ENCODE results near the gene EXOC6B. TPM values are rescaled to one million over a fixed set of nuclear protein-coding genes. Genes with fewer than 3 reads are reported as not detected.

EXOC6B gene
- total RNA-seq, 2 experiments from 2014 or later = 16.9 to 17.5 TPM

DNA sequence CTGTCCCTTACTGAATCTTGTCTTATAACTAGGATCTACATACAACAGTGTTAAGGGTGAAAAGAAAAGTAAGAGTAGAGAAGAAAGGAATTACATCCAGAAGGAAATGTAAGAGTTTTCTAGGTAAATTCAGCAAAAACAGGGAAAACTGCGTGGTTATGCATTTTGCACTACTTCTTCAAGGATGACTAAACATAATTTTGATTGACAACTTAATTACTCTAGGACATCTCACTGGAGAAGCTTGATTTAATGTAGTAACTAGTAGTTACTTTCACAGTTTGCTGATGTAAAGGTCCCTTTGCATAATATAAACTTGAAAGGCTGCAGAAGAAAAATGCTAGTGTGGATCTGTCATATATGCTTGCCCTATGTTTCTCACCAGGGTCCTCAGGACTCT, 464.8 kb downstream of the EXOC6B start:
- TF ChIP-seq, protein P1, sequence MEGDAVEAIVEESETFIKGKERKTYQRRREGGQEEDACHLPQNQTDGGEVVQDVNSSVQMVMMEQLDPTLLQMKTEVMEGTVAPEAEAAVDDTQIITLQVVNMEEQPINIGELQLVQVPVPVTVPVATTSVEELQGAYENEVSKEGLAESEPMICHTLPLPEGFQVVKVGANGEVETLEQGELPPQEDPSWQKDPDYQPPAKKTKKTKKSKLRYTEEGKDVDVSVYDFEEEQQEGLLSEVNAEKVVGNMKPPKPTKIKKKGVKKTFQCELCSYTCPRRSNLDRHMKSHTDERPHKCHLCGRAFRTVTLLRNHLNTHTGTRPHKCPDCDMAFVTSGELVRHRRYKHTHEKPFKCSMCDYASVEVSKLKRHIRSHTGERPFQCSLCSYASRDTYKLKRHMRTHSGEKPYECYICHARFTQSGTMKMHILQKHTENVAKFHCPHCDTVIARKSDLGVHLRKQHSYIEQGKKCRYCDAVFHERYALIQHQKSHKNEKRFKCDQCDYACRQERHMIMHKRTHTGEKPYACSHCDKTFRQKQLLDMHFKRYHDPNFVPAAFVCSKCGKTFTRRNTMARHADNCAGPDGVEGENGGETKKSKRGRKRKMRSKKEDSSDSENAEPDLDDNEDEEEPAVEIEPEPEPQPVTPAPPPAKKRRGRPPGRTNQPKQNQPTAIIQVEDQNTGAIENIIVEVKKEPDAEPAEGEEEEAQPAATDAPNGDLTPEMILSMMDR (IDR thresholded peaks at IDR 0.05) = no peak
- Histone ChIP-seq H3K9me3 (ENCODE audit: control insufficient read depth in 1 of 2, insufficient read depth in 1 of 2, low read length in 2 of 2) (no peaks in the 10 kb centered on the region), H3K27me3 (ENCODE audit: control insufficient read depth in 1 of 2, insufficient read depth in 2 of 2, low read length in 2 of 2) (no peaks in the 10 kb centered on the region), H3K4me1 (ENCODE audit: insufficient read depth, low read length) (no peaks in the 10 kb centered on the region), H3K36me3 (ENCODE audit: insufficient read depth, low read length) (no peaks in the 10 kb centered on the region), H3K4me3 (ENCODE audit: low read length) (no peak overlapping the region), H3K27ac (ENCODE audit: low read depth in 1 of 2, low read length in 2 of 2) (no peak overlapping the region)
- peaks cover 46% of the 10 kb centered on the region for H3K36me3 Mint-ChIP-seq (ENCODE audit: low read depth)
- ChIA-PET CTCF (no interaction called here), POLR2A (no interaction called here)
- no peaks in the 10 kb centered on the region for H3K4me1 Mint-ChIP-seq (ENCODE audit: low read depth)
- ATAC-seq (ENCODE audit: poor library complexity) (no peak), DNase-seq (no peak)
- H3K4me3 Mint-ChIP-seq = no peak overlapping the region
- H3K9me3 Mint-ChIP-seq = peaks cover 3% of the 10 kb centered on the region
- H3K27ac Mint-ChIP-seq = no peak overlapping the region
- H3K27me3 Mint-ChIP-seq = no peaks in the 10 kb centered on the region
- intact Hi-C loops (cut with DNase I, micrococcal nuclease) = no loop called here

DNA sequence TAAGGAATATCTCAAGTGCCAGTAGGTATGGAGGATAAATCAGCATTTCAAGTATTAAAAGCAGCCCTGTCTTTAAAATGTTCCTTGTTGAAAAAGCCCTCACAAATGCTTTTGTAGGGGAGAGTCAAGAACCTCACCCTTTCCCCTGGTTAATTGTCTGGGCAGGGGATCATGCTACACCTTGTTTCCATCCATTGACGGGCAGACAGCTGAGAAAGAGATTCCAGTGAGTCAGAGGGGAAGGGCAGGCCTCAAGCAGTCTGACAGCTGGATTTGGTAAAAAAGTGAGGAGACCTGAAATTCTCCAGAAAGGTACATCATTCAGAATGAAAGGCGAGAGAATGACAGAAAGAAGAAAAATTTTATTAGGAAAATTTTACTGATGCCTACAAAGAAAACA, 475.0 kb downstream of the EXOC6B start:
- Histone ChIP-seq H3K9me3 (ENCODE audit: control insufficient read depth in 1 of 2, insufficient read depth in 1 of 2, low read length in 2 of 2) (no peaks in the 10 kb centered on the region), H3K36me3 (ENCODE audit: insufficient read depth, low read length) (no peaks in the 10 kb centered on the region), H3K27me3 (ENCODE audit: control insufficient read depth in 1 of 2, insufficient read depth in 2 of 2, low read length in 2 of 2) (no peaks in the 10 kb centered on the region), H3K27ac (ENCODE audit: low read depth in 1 of 2, low read length in 2 of 2) (no peak overlapping the region), H3K4me1 (ENCODE audit: insufficient read depth, low read length) (no peaks in the 10 kb centered on the region), H3K4me3 (ENCODE audit: low read length) (no peak overlapping the region)
- no peak for ATAC-seq (ENCODE audit: poor library complexity)
- H3K27me3 Mint-ChIP-seq = no peaks in the 10 kb centered on the region
- peaks cover 4% of the 10 kb centered on the region for H3K9me3 Mint-ChIP-seq
- TF ChIP-seq, protein P1 (IDR thresholded peaks at IDR 0.05) = no peak
- CTCF ChIA-PET = no interaction called here
- intact Hi-C loops (cut with DNase I, micrococcal nuclease) = no loop called here
- H3K4me1 Mint-ChIP-seq (ENCODE audit: low read depth) = no peaks in the 10 kb centered on the region
- H3K27ac Mint-ChIP-seq = no peak overlapping the region
- DNase-seq = no peak
- H3K36me3 Mint-ChIP-seq (ENCODE audit: low read depth) = peaks cover 26% of the 10 kb centered on the region
- POLR2A ChIA-PET = no interaction called here
- H3K4me3 Mint-ChIP-seq = no peak overlapping the region

DNA sequence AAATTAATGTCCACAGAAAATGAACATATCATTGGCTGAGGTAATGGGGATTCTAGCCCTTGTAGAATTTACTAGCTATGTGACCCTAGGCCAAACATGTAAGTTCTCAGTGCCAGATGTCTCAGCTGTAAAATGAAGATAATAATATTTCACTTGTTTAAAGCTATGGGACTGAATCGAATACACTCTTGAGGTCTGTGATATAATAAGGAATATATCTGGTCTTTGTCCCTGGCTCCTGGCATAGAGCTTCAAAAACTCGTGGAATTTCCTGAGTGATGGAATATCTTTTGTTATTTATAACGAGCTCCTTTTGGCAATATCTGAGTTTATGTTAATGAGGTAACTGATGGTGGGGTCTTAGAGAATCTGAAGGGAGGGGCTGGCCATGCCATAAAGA, 476.8 kb downstream of the EXOC6B start:
- Mint-ChIP-seq H3K4me3 (no peak overlapping the region), H3K36me3 (ENCODE audit: low read depth) (peaks cover 22% of the 10 kb centered on the region), H3K27ac (no peak overlapping the region), H3K9me3 (peaks cover 10% of the 10 kb centered on the region), H3K27me3 (no peaks in the 10 kb centered on the region), H3K4me1 (ENCODE audit: low read depth) (no peaks in the 10 kb centered on the region)
- intact Hi-C loops (cut with DNase I, micrococcal nuclease) = no loop called here
- Histone ChIP-seq H3K27me3 (ENCODE audit: control insufficient read depth in 1 of 2, insufficient read depth in 2 of 2, low read length in 2 of 2) (no peaks in the 10 kb centered on the region), H3K4me1 (ENCODE audit: insufficient read depth, low read length) (no peaks in the 10 kb centered on the region), H3K9me3 (ENCODE audit: control insufficient read depth in 1 of 2, insufficient read depth in 1 of 2, low read length in 2 of 2) (no peaks in the 10 kb centered on the region), H3K27ac (ENCODE audit: low read depth in 1 of 2, low read length in 2 of 2) (no peak overlapping the region), H3K4me3 (ENCODE audit: low read length) (no peak overlapping the region), H3K36me3 (ENCODE audit: insufficient read depth, low read length) (no peaks in the 10 kb centered on the region)
- DNase-seq = no peak
- ChIA-PET POLR2A (no interaction called here), CTCF (no interaction called here)
- ATAC-seq (ENCODE audit: poor library complexity) = no peak
- TF ChIP-seq, protein P1 (IDR thresholded peaks at IDR 0.05) = no peak
